Measurements from ENCODE around the gene DCTD.

Gene DCTD

DNA sequence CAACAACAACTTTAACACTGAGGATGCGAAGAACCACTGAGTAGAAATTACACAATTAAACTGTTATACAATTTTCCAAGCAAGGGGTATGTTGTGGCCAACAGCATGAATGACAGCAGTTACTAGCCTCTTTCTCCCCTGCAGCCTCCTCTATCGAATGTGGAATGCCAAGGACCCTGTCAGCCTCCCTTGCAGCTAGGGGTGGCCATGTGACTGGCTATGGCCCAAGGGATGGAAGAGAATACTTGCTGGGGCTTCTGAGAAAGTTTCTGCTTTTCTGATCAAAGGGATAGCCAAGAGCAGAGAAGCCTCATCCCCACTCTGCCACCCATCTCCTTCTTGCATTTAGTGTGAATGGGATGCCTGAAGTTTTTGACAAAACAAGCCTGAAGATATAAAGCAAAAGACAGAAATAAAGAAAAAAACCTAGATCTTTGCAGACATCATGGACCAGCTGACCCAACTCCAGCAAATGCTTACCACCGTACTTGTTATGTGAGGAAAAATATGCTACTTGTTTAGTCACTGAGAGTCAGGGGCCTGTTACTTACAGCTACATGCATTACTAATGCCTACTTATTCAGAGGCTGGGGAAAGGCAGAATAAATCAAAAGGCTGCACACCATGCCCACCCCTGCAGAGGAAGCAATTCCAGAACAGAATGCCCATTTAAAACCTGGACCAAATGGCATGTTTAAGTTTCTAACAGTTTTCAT is 32.0 kb downstream of the DCTD start:
- no peak overlapping the region for H3K27ac ChIP-seq (ENCODE audit: low read depth, low read length)
- no peak overlapping the region for H3K9ac ChIP-seq (ENCODE audit: low read length)
- H3K27me3 ChIP-seq (ENCODE audit: control insufficient read depth, insufficient read depth, low read length), result no peaks in the 10 kb centered on the region
- peaks cover 17% of the 10 kb centered on the region for H3K36me3 ChIP-seq (ENCODE audit: control insufficient read depth, insufficient read depth, low read length)
- no peak overlapping the region for H3K4me3 ChIP-seq (ENCODE audit: low read length)
- peaks cover 5% of the 10 kb centered on the region for H3K4me1 ChIP-seq (ENCODE audit: control insufficient read depth, insufficient read depth, low read length)

DNA sequence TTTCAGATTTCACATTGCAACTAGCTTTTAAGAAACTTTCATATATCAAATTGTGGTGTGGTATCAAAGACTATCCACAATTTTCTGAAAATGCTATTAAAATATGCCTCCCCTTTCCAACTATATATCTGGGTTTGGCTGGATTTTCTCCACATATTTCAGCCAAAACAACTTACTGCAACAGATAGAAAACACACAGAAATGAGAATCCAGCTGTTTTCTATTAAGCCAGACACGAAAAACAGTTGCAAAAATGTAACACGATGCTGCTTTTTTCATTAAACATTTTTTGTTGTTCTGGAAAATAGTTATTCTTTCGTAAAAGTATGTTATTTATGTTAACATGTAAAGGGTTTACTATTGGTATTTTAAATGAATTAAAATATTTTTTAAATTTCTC is 33.1 kb downstream of the DCTD start:
- no peak overlapping the region for H3K9ac ChIP-seq (ENCODE audit: low read length)
- H3K36me3 ChIP-seq (ENCODE audit: control insufficient read depth, insufficient read depth, low read length), result peaks cover 15% of the 10 kb centered on the region

DNA sequence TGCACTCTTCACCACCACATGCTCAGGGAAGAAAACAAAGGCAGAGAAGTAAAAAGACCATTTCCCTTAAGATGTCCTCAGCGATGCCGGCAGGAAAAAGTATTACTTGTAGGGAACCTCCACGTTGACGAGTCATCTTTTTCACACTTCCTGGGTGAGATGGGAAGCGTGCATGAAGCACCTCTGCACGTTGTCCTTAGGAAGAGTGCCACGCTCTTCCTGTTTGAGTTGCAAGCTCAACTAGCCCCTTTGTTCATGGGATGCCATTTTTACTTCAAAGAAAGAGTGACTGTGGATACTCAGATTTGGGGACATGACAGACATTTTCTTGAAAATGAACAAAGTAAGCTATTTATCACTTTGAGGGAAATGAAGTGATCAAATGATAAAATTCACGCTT is 33.8 kb downstream of the DCTD start:
- no peak overlapping the region for H3K4me3 ChIP-seq (ENCODE audit: low read length)
- H3K9ac ChIP-seq (ENCODE audit: low read length), result no peak overlapping the region
- H3K36me3 ChIP-seq (ENCODE audit: control insufficient read depth, insufficient read depth, low read length), result peaks cover 15% of the 10 kb centered on the region
- no peak overlapping the region for H3K27ac ChIP-seq (ENCODE audit: low read depth, low read length)
- peaks cover 5% of the 10 kb centered on the region for H3K4me1 ChIP-seq (ENCODE audit: control insufficient read depth, insufficient read depth, low read length)
- H3K27me3 ChIP-seq (ENCODE audit: control insufficient read depth, insufficient read depth, low read length), result no peaks in the 10 kb centered on the region

More for the DNA sequence above, 33.1 kb downstream of the DCTD start:
- no peaks in the 10 kb centered on the region for H3K27me3 ChIP-seq (ENCODE audit: control insufficient read depth, insufficient read depth, low read length)
- peaks cover 5% of the 10 kb centered on the region for H3K4me1 ChIP-seq (ENCODE audit: control insufficient read depth, insufficient read depth, low read length)
- H3K4me3 ChIP-seq (ENCODE audit: low read length), result no peak overlapping the region
- H3K27ac ChIP-seq (ENCODE audit: low read depth, low read length), result no peak overlapping the region

DNA sequence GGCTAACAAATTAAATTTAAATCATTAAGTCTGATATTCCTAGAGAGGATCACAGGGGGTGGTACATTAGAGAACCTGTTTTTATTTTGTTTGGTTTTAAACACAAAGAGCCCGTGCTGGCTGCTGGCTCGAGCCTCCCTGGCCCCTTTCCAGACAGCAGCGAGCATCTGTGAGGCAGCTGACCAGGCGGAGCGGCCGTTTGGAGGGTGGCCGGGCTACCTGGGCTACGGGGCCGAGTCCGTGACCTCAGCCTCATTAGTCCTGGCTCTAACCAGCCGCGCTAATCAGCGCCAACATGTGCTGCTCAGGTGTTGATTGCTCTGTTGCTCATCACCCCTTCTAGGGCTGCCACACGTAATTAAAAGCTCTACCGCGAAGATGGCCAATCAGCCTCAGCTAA is 35.3 kb downstream of the DCTD start:
- Histone ChIP-seq H3K4me1 (ENCODE audit: control insufficient read depth, insufficient read depth, low read length) (peaks cover 5% of the 10 kb centered on the region), H3K36me3 (ENCODE audit: control insufficient read depth, insufficient read depth, low read length) (peaks cover 14% of the 10 kb centered on the region), H3K27me3 (ENCODE audit: control insufficient read depth, insufficient read depth, low read length) (no peaks in the 10 kb centered on the region), H3K27ac (ENCODE audit: low read depth, low read length) (no peak overlapping the region), H3K9ac (ENCODE audit: low read length) (no peak overlapping the region), H3K4me3 (ENCODE audit: low read length) (no peak overlapping the region)

GRCh38 chr4:182880387-182881356 is 36.5 kb downstream of the DCTD start:
- peak overlapping the region; percentile 3 for H3K4me3 ChIP-seq (ENCODE audit: low read length)
- H3K9ac ChIP-seq (ENCODE audit: low read length), result no peak overlapping the region
- no peaks in the 10 kb centered on the region for H3K27me3 ChIP-seq (ENCODE audit: control insufficient read depth, insufficient read depth, low read length)
- H3K36me3 ChIP-seq (ENCODE audit: control insufficient read depth, insufficient read depth, low read length), result peaks cover 10% of the 10 kb centered on the region
- H3K27ac ChIP-seq (ENCODE audit: low read depth, low read length), result peak overlapping the region; percentile 60
- peaks cover 5% of the 10 kb centered on the region for H3K4me1 ChIP-seq (ENCODE audit: control insufficient read depth, insufficient read depth, low read length)

GRCh38 chr4:182879913-182880312 is 37.3 kb downstream of the DCTD start:
- Histone ChIP-seq H3K36me3 (ENCODE audit: control insufficient read depth, insufficient read depth, low read length) (peaks cover 8% of the 10 kb centered on the region), H3K4me1 (ENCODE audit: control insufficient read depth, insufficient read depth, low read length) (peaks cover 5% of the 10 kb centered on the region), H3K4me3 (ENCODE audit: low read length) (no peak overlapping the region), H3K27me3 (ENCODE audit: control insufficient read depth, insufficient read depth, low read length) (no peaks in the 10 kb centered on the region), H3K27ac (ENCODE audit: low read depth, low read length) (peak overlapping the region; percentile 60), H3K9ac (ENCODE audit: low read length) (no peak overlapping the region)

- H3K36me3 ChIP-seq (ENCODE audit: control insufficient read depth, insufficient read depth, low read length), result peaks cover 5% of the 10 kb centered on the region
- H3K4me1 ChIP-seq (ENCODE audit: control insufficient read depth, insufficient read depth, low read length), result peaks cover 5% of the 10 kb centered on the region
- no peak overlapping the region for H3K4me3 ChIP-seq (ENCODE audit: low read length)
- no peak overlapping the region for H3K9ac ChIP-seq (ENCODE audit: low read length)
- no peak overlapping the region for H3K27ac ChIP-seq (ENCODE audit: low read depth, low read length)
- no peaks in the 10 kb centered on the region for H3K27me3 ChIP-seq (ENCODE audit: control insufficient read depth, insufficient read depth, low read length)
Measured at GRCh38 chr4:182878633-182879495, 38.3 kb downstream of the DCTD start.

DNA sequence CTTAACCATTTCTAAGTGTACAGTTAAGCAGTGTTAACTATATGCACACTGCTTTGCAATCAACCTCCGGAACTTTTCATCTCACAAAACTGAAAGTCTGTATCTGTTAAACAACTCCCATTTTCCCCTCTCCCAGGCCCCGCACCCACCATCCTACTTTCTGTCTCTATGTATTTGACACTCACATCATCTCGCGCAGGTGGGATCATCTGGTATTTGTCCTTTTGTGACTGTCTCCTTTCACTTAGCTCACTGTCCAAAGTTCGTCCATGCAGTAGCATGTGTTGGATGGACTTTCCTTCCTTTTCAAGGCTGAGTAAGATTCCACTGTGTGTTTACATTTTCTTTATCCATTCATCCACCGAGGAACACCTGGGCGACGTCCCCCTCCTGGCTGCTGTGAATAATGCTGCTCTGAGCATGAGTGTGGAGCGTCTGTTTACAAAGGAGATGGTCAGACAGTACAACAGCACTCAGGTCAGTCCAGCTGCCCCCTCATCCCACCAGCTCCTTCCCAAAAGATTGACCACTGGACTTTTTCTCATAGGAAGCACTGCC is 39.8 kb downstream of the DCTD start:
- H3K4me3 ChIP-seq (ENCODE audit: low read length), result no peak overlapping the region
- no peak overlapping the region for H3K9ac ChIP-seq (ENCODE audit: low read length)
- H3K4me1 ChIP-seq (ENCODE audit: control insufficient read depth, insufficient read depth, low read length), result peaks cover 5% of the 10 kb centered on the region
- H3K36me3 ChIP-seq (ENCODE audit: control insufficient read depth, insufficient read depth, low read length), result peaks cover 2% of the 10 kb centered on the region
- H3K27me3 ChIP-seq (ENCODE audit: control insufficient read depth, insufficient read depth, low read length), result no peaks in the 10 kb centered on the region
- H3K27ac ChIP-seq (ENCODE audit: low read depth, low read length), result no peak overlapping the region

DNA sequence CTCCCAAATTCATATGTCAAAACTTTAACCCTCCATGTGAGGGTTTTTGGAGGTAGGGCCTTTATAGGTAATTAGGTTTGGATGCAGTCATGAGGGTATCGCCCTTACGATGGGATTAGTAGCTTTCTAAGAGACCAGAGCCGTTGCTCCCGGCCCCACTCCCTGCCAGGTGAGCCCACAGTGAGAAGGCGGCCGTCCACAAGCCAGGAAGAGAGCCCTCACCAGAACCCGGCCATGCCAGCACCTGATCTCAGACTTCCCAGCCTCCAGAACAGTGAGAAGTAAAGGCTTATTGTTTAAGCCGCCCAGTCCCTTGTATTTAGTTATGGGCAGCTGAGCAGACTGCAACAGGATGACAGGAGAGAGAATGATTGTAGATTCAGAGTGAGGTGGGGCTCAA is 40.8 kb downstream of the DCTD start:
- Histone ChIP-seq H3K27me3 (ENCODE audit: control insufficient read depth, insufficient read depth, low read length) (no peaks in the 10 kb centered on the region), H3K4me1 (ENCODE audit: control insufficient read depth, insufficient read depth, low read length) (peaks cover 5% of the 10 kb centered on the region), H3K27ac (ENCODE audit: low read depth, low read length) (no peak overlapping the region), H3K9ac (ENCODE audit: low read length) (no peak overlapping the region), H3K36me3 (ENCODE audit: control insufficient read depth, insufficient read depth, low read length) (peaks cover 2% of the 10 kb centered on the region), H3K4me3 (ENCODE audit: low read length) (no peak overlapping the region)

DNA sequence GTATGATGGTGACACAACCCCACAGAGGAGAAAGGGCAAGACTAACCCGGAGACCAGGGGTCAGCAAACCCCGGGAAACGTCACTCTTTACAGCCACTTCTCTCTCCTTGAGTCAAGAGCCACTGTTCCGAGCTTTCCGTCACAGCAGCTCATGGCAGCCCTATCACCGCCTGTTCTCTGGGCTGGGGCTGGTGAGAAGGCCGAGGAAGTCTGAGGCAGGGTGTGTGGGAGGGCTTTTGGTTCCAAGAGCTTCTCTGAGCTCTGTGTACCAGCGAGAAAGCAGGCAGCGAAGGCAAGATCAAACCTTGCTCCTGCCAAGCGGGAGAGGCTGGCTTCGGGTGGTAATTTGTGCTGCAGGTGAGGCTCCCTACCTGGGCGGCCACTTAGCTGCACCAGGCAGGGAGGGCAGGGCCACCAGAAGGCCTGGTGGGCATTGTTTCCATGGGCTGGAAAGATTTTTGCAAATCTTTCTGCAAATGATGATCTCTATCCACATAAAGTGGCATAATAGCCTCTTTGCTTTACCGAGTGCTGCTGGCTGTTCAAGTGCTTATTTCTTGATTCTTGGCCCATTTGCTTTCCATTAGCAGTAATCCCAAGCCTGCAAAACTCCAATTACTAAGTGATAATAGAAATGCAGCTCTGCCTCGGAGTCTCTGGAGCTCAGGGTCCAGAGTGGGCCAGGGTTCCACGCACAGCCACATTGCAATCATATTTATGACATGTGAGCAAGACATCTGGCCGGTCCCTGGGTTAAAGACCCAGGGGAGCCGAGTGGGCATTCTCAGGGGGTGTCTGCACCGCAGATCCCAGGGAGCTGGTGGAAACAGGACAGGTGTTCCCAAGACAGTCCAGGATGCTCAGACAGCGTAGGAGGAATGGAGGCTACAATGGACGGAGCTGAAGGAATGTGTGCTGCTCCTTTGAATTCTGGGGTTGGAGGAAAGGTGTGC is 41.5 kb downstream of the DCTD start:
- Histone ChIP-seq H3K9ac (ENCODE audit: low read length) (no peak overlapping the region), H3K36me3 (ENCODE audit: control insufficient read depth, insufficient read depth, low read length) (no peaks in the 10 kb centered on the region), H3K4me3 (ENCODE audit: low read length) (no peak overlapping the region), H3K4me1 (ENCODE audit: control insufficient read depth, insufficient read depth, low read length) (no peaks in the 10 kb centered on the region), H3K27ac (ENCODE audit: low read depth, low read length) (no peak overlapping the region), H3K27me3 (ENCODE audit: control insufficient read depth, insufficient read depth, low read length) (no peaks in the 10 kb centered on the region)

GRCh38 chr4:182874797-182875345 is 42.3 kb downstream of the DCTD start:
- no peaks in the 10 kb centered on the region for H3K27me3 ChIP-seq (ENCODE audit: control insufficient read depth, insufficient read depth, low read length)
- H3K36me3 ChIP-seq (ENCODE audit: control insufficient read depth, insufficient read depth, low read length), result no peaks in the 10 kb centered on the region
- H3K4me1 ChIP-seq (ENCODE audit: control insufficient read depth, insufficient read depth, low read length), result no peaks in the 10 kb centered on the region
- H3K4me3 ChIP-seq (ENCODE audit: low read length), result no peak overlapping the region
- no peak overlapping the region for H3K9ac ChIP-seq (ENCODE audit: low read length)
- H3K27ac ChIP-seq (ENCODE audit: low read depth, low read length), result no peak overlapping the region
